AG09309 (cell line): Measurements from ENCODE around the gene KASH5.
A peak's percentile ranks its signal among the peaks of the same experiment; 100 is the strongest.

Experiments
- DNase-seq: peaks from one replicate; pipeline ENCODE4 v3.0.0-alpha.2; 2010; ENCODE audit warnings: low read depth
- H3K4me3 ChIP-seq: 2 replicates; pipeline ENCODE4 v1.5.1; 2011; ENCODE audit warnings: mild to moderate bottlenecking, low read depth, low read length, moderate library complexity; ENCODE audit not compliant: control insufficient read depth
- CTCF ChIP-seq: IDR thresholded peaks from 2 replicates; pipeline ENCODE4 v1.5.1; 2011; ENCODE audit warnings: mild to moderate bottlenecking, low read depth, low read length, inconsistent platforms; ENCODE audit not compliant: insufficient read depth, control insufficient read depth; ENCODE audit errors: missing control alignments

KASH5 gene

GRCh38 chr19:49349567-49349966 lies 38.5 kb upstream of the KASH5 start:
- DNase-seq, result no peak
- H3K4me3 ChIP-seq, result no peak overlapping the region
- no peak for TF ChIP-seq CTCF

GRCh38 chr19:49355909-49356353 lies 32.1 kb upstream of the KASH5 start:
- H3K4me3 ChIP-seq, result no peak overlapping the region
- TF ChIP-seq CTCF, result no peak
- DNase-seq, result no peak

- no peak for TF ChIP-seq CTCF
- no peak overlapping the region for H3K4me3 ChIP-seq
- no peak for DNase-seq
Observed at GRCh38 chr19:49356382-49356781, 31.7 kb upstream of the KASH5 start.

DNA sequence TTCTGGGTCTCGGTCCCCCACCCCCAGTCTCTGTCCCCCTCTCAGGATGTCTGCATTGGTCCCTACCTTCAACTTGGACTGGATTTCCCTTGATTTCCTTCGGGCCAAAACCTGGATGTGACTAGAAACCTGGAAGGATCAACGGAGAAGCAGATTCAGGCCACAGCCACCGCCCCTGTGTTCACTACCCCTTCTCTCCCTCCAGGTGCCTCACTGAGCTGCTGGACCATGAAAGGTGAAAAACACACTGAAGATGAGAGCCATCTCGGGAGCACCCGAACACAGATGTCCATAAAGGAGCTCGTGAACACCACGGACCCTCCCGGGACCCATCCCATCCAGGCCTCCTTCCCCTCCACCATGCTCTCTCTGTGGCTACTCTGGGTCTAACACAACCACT lies 30.9 kb upstream of the KASH5 start:
- DNase-seq, result no peak
- H3K4me3 ChIP-seq, result no peak overlapping the region
- TF ChIP-seq CTCF, result no peak

GRCh38 chr19:49359851-49360820 lies 27.9 kb upstream of the KASH5 start:
- no peak for DNase-seq
- no peak overlapping the region for H3K4me3 ChIP-seq
- no peak for TF ChIP-seq CTCF

DNA sequence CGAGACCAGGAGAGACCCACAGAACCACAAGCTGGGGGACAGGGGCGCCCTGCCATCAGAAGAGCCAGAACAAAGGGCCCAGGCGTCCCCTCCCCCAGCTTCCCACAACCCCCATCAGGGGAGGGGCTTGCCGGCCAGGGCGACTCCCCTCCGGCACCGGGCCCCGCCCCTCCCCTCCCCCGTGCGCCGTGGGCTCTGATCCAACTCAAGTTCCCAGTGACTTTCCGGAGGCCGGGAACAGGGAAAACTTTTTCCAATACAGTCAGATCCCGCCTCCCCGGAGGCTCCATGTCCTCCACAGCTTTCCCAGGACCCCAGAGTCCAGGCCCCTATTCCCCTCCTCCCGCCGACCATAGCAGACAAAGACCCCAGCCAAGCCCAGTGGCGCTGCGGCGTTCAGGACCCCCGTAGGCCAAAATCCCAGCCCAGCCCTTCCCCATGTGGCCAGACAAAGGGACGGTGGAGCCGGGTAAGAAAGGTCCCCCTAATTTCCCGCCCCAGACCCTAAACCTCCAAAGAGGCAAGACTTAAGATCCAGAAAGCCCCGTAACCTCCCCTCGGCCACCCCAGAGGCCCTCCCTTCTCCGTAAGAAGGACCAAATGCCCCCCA lies 26.5 kb upstream of the KASH5 start:
- peak; percentile 16 for DNase-seq

More for the DNA sequence above, 26.5 kb upstream of the KASH5 start:
- H3K4me3 ChIP-seq, result peak overlapping the region; percentile 71
- no peak for TF ChIP-seq CTCF
